Hepatocyte (in vitro differentiated cells): Measurements from ENCODE around the gene ADAM17. TPM values are rescaled to one million over a fixed set of nuclear protein-coding genes. Genes with fewer than 3 reads are reported as not detected.

ENCODE experiments used
- DNase-seq: peaks from one replicate; pipeline ENCODE4 v3.0.0-alpha.2; 2016; ENCODE audit warnings: low spot score
- H2AFZ ChIP-seq: fragments of 200-600 bp; sonication (generic); 2 replicates; pipeline ENCODE4 v1.6.0; 2016; ENCODE audit warnings: antibody characterized with exemption, mild to moderate bottlenecking
- H3K27ac ChIP-seq: fragments of 200-600 bp; sonication (generic); 2 replicates; pipeline ENCODE4 v1.5.1; 2016; ENCODE audit warnings: mild to moderate bottlenecking
- H3K27me3 ChIP-seq: fragments of 200-600 bp; sonication (generic); 2 replicates; pipeline ENCODE4 v1.6.1; 2016
- H3K36me3 ChIP-seq: fragments of 200-600 bp; sonication (generic); replicated peaks from 2 replicates; pipeline ENCODE4 v1.5.1; 2016; ENCODE audit warnings: low read depth; ENCODE audit not compliant: insufficient read depth
- H3K4me1 ChIP-seq: fragments of 200-600 bp; sonication (generic); 2 replicates; pipeline ENCODE4 v1.5.1; 2016; ENCODE audit warnings: mild to moderate bottlenecking, moderate library complexity; ENCODE audit not compliant: insufficient read depth
- H3K4me2 ChIP-seq: fragments of 200-600 bp; sonication (generic); 2 replicates; pipeline ENCODE4 v1.6.0; 2016
- H3K4me3 ChIP-seq: fragments of 200-600 bp; sonication (generic); 2 replicates; pipeline ENCODE4 v1.5.1; 2016; ENCODE audit warnings: mild to moderate bottlenecking
- H3K79me2 ChIP-seq: fragments of 200-600 bp; sonication (generic); 2 replicates; pipeline ENCODE4 v1.6.0; 2017; ENCODE audit warnings: mild to moderate bottlenecking
- H3K9me2 ChIP-seq: fragments of 200-600 bp; sonication (generic); replicated peaks from 2 replicates; pipeline ENCODE4 v1.6.0; 2017; ENCODE audit warnings: mild to moderate bottlenecking; ENCODE audit not compliant: insufficient read depth
- H3K9me3 ChIP-seq: fragments of 200-600 bp; sonication (generic); 2 replicates; pipeline ENCODE4 v1.5.1; 2016; ENCODE audit warnings: low read depth, mild to moderate bottlenecking
- H4K20me1 ChIP-seq: fragments of 200-600 bp; sonication (generic); 2 replicates; pipeline ENCODE4 v1.6.0; 2016; ENCODE audit warnings: mild to moderate bottlenecking; ENCODE audit not compliant: insufficient read depth, poor library complexity, severe bottlenecking
- CTCF ChIP-seq: fragments of 200-600 bp; sonication (generic); IDR thresholded peaks from 2 replicates; pipeline ENCODE4 v1.5.1; 2016; ENCODE audit warnings: antibody characterized with exemption, mild to moderate bottlenecking; ENCODE audit not compliant: poor library complexity
- EZH2 ChIP-seq: fragments of 200-600 bp; sonication (generic); IDR thresholded peaks from 2 replicates; pipeline ENCODE4 v1.6.1; 2016; ENCODE audit warnings: antibody characterized with exemption, mild to moderate bottlenecking, borderline replicate concordance
- EZH2phosphoT487 ChIP-seq: fragments of 200-600 bp; sonication (generic); IDR thresholded peaks from one replicate; pipeline ENCODE4 v1.6.1; 2018; ENCODE audit warnings: antibody characterized with exemption, mild to moderate bottlenecking, low read depth, moderate library complexity; ENCODE audit not compliant: unreplicated experiment, severe bottlenecking
- WGBS: methylation state at CpG from one replicate; pipeline ENCODE4 v1.1.6; 2016; ENCODE audit warnings: low lambda C conversion rate; ENCODE audit errors: missing lambda C conversion rate; 5-methylcytosine and 5-hydroxymethylcytosine counted together
- polyA plus RNA-seq: library from polyadenylated mRNA; unstranded; fragments of >200 nt; fragmentation: Nextera tagmentation; extraction: Ambion mirVana; gene quantifications from 2 replicates; pipeline ENCODE4 v1.2.1, GENCODE V29; 2016
- total RNA-seq: library from RNA; depleted of rRNA; stranded (reverse); fragments of >200 nt; gene quantifications from 2 replicates; pipeline ENCODE4 v1.2.3, GENCODE V29; 2014

Gene ADAM17
- total and polyA plus RNA-seq, 2 experiments from 2014 or later: 20.5 to 30.2 TPM

- DNase-seq: peak; percentile 59
- H3K36me3 ChIP-seq: peaks cover 6% of the 10 kb centered on the region
- no peaks in the 10 kb centered on the region for H3K4me1 ChIP-seq
- peaks cover 64% of the 10 kb centered on the region for H4K20me1 ChIP-seq
- peaks cover 100% of the 10 kb centered on the region for H3K79me2 ChIP-seq
- peak overlapping the region; percentile 45 for H3K27ac ChIP-seq
- H3K9me3 ChIP-seq: peaks cover 10% of the 10 kb centered on the region
- H3K27me3 ChIP-seq: no peaks in the 10 kb centered on the region
- H2AFZ ChIP-seq: no peak overlapping the region
- H3K9me2 ChIP-seq: no peaks in the 10 kb centered on the region
- WGBS: 85% methylated on average over 2 of the region's 2 CpGs
- TF ChIP-seq EZH2phosphoT487 (no peak), CTCF (no peak), EZH2 (no peak)
- no peak overlapping the region for H3K4me3 ChIP-seq
- no peak overlapping the region for H3K4me2 ChIP-seq
Measured at GRCh38 chr2:9594366-9595054, 38.9 kb upstream of the ADAM17 start.

- no peaks in the 10 kb centered on the region for H3K4me1 ChIP-seq
- peaks cover 63% of the 10 kb centered on the region for H4K20me1 ChIP-seq
- DNase-seq: no peak
- peaks cover 100% of the 10 kb centered on the region for H3K79me2 ChIP-seq
- peaks cover 6% of the 10 kb centered on the region for H3K36me3 ChIP-seq
- no peak overlapping the region for H2AFZ ChIP-seq
- no peaks in the 10 kb centered on the region for H3K27me3 ChIP-seq
- TF ChIP-seq CTCF (no peak), EZH2 (no peak)
- no peak overlapping the region for H3K4me2 ChIP-seq
- no peak overlapping the region for H3K4me3 ChIP-seq
- peak overlapping the region; percentile 16 for H3K27ac ChIP-seq
- no peaks in the 10 kb centered on the region for H3K9me2 ChIP-seq
- peaks cover 4% of the 10 kb centered on the region for H3K9me3 ChIP-seq
- WGBS: 100% methylated on average over 4 of the region's 4 CpGs
Measured at GRCh38 chr2:9593925-9594324, 38.3 kb upstream of the ADAM17 start.

GRCh38 chr2:9592699-9593098, 37.1 kb upstream of the ADAM17 start:
- Histone ChIP-seq H3K27me3 (no peaks in the 10 kb centered on the region), H2AFZ (no peak overlapping the region), H3K4me1 (no peaks in the 10 kb centered on the region), H3K4me2 (no peak overlapping the region), H3K4me3 (no peak overlapping the region), H3K36me3 (peaks cover 7% of the 10 kb centered on the region), H3K79me2 (peaks cover 100% of the 10 kb centered on the region), H3K9me3 (no peaks in the 10 kb centered on the region), H4K20me1 (peaks cover 66% of the 10 kb centered on the region), H3K9me2 (no peaks in the 10 kb centered on the region), H3K27ac (no peak overlapping the region)
- no peak for TF ChIP-seq EZH2
- no peak for TF ChIP-seq EZH2phosphoT487
- DNase-seq: no peak
- 86% methylated on average over 3 of the region's 3 CpGs for WGBS

- no peaks in the 10 kb centered on the region for H3K4me1 ChIP-seq
- TF ChIP-seq CTCF: no peak
- no peak for TF ChIP-seq EZH2phosphoT487
- no peak for TF ChIP-seq EZH2
- peaks cover 56% of the 10 kb centered on the region for H4K20me1 ChIP-seq
- H3K9me2 ChIP-seq: no peaks in the 10 kb centered on the region
- H3K27ac ChIP-seq: no peak overlapping the region
- DNase-seq: no peak
- H3K9me3 ChIP-seq: no peaks in the 10 kb centered on the region
- H3K27me3 ChIP-seq: no peaks in the 10 kb centered on the region
- H3K4me2 ChIP-seq: no peak overlapping the region
- no peak overlapping the region for H3K4me3 ChIP-seq
- WGBS: 94% methylated on average over 3 of the region's 3 CpGs
- peaks cover 19% of the 10 kb centered on the region for H3K36me3 ChIP-seq
- H2AFZ ChIP-seq: no peak overlapping the region
- H3K79me2 ChIP-seq: peaks cover 91% of the 10 kb centered on the region
Measured at GRCh38 chr2:9590641-9591040, 35.0 kb upstream of the ADAM17 start.
